ENCODE results near the gene CHAC2. TPM values are rescaled to one million over a fixed set of nuclear protein-coding genes. Genes with fewer than 3 reads are reported as not detected.
A peak's percentile ranks its signal among the peaks of the same experiment; 100 is the strongest.

Gene CHAC2
- total RNA-seq, 1 donor from 2014 or later: 4.7 TPM

DNA sequence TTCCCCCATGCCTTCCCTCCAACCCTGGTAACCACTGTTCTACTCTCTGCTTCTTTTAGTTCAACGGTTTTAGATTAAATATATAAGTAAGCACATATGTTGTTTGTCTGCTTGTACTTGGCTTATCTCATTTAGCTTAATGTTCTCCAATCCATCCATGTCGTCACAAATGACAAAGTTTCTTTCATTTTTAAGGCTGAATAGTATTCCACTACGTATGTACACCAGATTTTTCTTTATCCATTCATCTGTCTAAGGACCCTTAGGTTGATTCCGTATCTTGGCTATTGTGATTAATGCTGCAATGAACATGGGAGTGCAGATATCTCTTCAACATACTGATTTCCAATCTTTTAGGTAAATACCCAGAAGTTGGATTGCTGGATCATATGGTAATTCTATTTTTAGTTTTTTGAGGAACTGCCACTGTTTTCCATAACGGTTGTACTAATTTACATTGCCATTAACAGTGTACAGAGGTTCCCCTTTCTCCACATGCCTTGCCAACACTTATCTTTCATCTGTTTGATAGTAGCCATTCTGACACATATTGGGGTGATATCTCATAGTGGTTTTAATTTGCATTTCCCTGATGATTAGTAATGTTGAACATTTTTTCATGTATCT is 11.0 kb downstream of the CHAC2 start:
- Mint-ChIP-seq H3K27me3 (no peaks in the 10 kb centered on the region), H3K27ac (no peak overlapping the region), H3K4me1 (ENCODE audit: unreplicated experiment) (peaks cover 18% of the 10 kb centered on the region), H3K36me3 (peaks cover 29% of the 10 kb centered on the region), H3K4me3 (no peak overlapping the region), H3K9me3 (no peaks in the 10 kb centered on the region)
- DNase-seq (ENCODE audit: extremely low spot score, unreplicated experiment): no peak
- TF ChIP-seq, protein P1, sequence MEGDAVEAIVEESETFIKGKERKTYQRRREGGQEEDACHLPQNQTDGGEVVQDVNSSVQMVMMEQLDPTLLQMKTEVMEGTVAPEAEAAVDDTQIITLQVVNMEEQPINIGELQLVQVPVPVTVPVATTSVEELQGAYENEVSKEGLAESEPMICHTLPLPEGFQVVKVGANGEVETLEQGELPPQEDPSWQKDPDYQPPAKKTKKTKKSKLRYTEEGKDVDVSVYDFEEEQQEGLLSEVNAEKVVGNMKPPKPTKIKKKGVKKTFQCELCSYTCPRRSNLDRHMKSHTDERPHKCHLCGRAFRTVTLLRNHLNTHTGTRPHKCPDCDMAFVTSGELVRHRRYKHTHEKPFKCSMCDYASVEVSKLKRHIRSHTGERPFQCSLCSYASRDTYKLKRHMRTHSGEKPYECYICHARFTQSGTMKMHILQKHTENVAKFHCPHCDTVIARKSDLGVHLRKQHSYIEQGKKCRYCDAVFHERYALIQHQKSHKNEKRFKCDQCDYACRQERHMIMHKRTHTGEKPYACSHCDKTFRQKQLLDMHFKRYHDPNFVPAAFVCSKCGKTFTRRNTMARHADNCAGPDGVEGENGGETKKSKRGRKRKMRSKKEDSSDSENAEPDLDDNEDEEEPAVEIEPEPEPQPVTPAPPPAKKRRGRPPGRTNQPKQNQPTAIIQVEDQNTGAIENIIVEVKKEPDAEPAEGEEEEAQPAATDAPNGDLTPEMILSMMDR (conservative IDR thresholded peaks at IDR 0.05): no peak

DNA sequence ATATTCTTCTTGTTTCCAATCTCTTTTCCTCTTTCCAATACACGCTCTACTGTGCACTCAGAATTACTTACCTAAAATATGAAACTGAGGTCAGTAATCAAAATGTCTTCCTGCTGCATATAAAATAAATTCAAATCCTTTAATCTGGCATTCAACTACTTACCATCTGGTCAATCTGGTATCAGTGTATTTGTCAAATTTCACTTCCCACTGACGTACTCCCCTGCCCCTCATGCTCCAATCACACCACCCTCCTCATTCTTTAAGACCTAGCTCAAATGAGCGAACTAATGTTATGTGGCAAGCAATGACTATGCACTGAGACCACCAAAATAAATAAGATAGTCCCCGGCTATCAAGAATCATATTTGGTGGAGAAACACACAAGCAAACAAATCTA is 12.5 kb downstream of the CHAC2 start:
- H3K27me3 Mint-ChIP-seq: no peaks in the 10 kb centered on the region
- peaks cover 28% of the 10 kb centered on the region for H3K36me3 Mint-ChIP-seq
- TF ChIP-seq, protein P1 (conservative IDR thresholded peaks at IDR 0.05): no peak
- no peak overlapping the region for H3K4me3 Mint-ChIP-seq
- DNase-seq (ENCODE audit: extremely low spot score, unreplicated experiment): no peak
- no peak overlapping the region for H3K27ac Mint-ChIP-seq
- H3K9me3 Mint-ChIP-seq: no peaks in the 10 kb centered on the region
- peaks cover 30% of the 10 kb centered on the region for H3K4me1 Mint-ChIP-seq (ENCODE audit: unreplicated experiment)

DNA sequence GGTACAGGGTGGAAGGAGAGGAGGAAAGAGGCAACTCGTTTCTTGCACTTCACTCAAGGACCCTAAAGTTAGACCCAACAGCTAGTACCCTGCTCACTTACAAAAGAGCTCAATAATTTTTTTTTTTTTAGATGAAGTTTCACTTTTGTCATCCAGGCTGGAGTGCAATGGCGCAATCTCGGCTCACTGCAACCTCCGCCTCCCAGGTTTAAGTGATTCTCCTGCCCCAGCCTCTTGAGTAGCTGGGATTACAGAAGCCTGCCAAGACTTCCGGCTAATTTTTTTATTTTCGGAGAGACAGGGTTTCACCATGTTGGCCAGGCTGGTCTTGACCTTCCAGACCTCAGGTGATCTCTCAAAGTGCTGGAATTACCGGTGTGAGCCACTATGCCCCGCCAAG is 15.1 kb downstream of the CHAC2 start:
- TF ChIP-seq, protein P1 (conservative IDR thresholded peaks at IDR 0.05): no peak
- Mint-ChIP-seq H3K9me3 (no peaks in the 10 kb centered on the region), H3K27ac (no peak overlapping the region), H3K36me3 (peaks cover 24% of the 10 kb centered on the region), H3K27me3 (no peaks in the 10 kb centered on the region), H3K4me3 (no peak overlapping the region), H3K4me1 (ENCODE audit: unreplicated experiment) (peaks cover 26% of the 10 kb centered on the region)
- DNase-seq (ENCODE audit: extremely low spot score, unreplicated experiment): no peak

DNA sequence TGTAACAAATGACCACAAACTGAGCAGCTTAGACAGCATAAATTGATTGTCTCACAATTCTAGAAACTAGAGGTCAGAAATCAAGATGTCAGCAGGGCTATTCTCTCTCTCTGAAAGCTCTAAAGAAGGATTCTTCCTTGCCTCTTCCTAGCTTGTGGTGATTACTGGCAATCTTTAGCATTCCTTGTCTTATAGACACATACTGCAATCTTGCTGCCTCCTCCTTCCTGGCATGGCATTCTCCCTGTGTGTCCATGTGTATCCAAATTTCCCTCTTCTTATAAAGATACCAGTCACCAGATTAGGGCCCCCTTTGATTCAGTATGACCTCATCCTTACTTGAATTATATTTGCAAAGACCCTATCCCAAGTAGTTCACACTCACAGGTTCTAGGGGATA is 16.8 kb downstream of the CHAC2 start:
- DNase-seq (ENCODE audit: extremely low spot score, unreplicated experiment): no peak
- no peaks in the 10 kb centered on the region for H3K27me3 Mint-ChIP-seq
- peaks cover 22% of the 10 kb centered on the region for H3K4me1 Mint-ChIP-seq (ENCODE audit: unreplicated experiment)
- TF ChIP-seq, protein P1 (conservative IDR thresholded peaks at IDR 0.05): no peak
- no peaks in the 10 kb centered on the region for H3K9me3 Mint-ChIP-seq
- H3K36me3 Mint-ChIP-seq: peaks cover 15% of the 10 kb centered on the region
- H3K4me3 Mint-ChIP-seq: peak overlapping the region; percentile 98
- peak overlapping the region; percentile 48 for H3K27ac Mint-ChIP-seq

DNA sequence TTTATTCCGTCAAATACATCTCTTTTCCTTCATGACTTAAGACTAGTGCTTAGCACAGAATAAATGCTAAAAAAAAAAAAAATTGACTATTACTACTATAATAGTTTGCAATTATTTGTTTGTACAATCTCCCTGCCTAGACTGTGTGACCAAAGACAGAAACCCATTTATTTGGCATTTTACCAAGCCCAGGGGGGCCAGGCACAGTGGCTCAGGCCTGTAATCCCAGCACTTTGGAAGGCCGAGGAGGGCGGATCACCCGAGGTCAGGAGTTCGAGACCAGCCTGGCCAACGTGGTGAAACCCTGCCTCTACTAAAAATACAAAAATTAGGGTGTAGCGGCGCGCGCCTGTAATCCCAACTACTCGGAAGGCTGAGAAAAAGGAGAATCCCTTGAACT is 17.8 kb downstream of the CHAC2 start:
- DNase-seq (ENCODE audit: extremely low spot score, unreplicated experiment): no peak
- TF ChIP-seq, protein P1 (conservative IDR thresholded peaks at IDR 0.05): no peak
- Mint-ChIP-seq H3K27ac (peak overlapping the region; percentile 48), H3K4me1 (ENCODE audit: unreplicated experiment) (peaks cover 22% of the 10 kb centered on the region), H3K4me3 (peak overlapping the region; percentile 98), H3K9me3 (no peaks in the 10 kb centered on the region), H3K27me3 (no peaks in the 10 kb centered on the region), H3K36me3 (peaks cover 8% of the 10 kb centered on the region)

DNA sequence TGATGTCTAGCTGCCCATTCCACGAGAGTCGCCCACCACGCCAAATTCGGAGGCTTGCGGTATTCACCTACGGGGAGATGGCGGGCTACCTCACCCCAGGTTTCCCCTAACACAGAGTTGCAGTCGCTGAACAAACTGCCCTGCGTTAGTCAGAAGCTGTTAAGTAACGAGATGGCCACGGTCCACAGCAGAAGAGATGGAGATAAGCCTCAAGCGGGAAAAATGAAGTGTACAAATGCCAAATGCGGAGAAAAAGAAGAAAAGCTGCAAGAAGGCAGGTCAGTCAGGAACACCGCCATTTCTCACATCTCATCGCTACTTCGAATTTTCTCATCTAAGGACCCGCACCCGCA is 18.7 kb downstream of the CHAC2 start:
- Mint-ChIP-seq H3K36me3 (peaks cover 11% of the 10 kb centered on the region), H3K4me1 (ENCODE audit: unreplicated experiment) (peaks cover 22% of the 10 kb centered on the region), H3K9me3 (no peaks in the 10 kb centered on the region), H3K4me3 (peak overlapping the region; percentile 98), H3K27ac (peak overlapping the region; percentile 90), H3K27me3 (no peaks in the 10 kb centered on the region)
- TF ChIP-seq, protein P1 (conservative IDR thresholded peaks at IDR 0.05): no peak
- no peak for DNase-seq (ENCODE audit: extremely low spot score, unreplicated experiment)

Measured in type B pancreatic cell (in vitro differentiated cells).